SH-SY5Y (cell line): Measurements from ENCODE around the gene TNFSF10.

ENCODE experiments used
- GATA2 ChIP-seq: IDR thresholded peaks from 2 replicates; pipeline ENCODE4 v1.6.1; 2011; ENCODE audit warnings: mild to moderate bottlenecking, low read depth, low read length
- GATA3 ChIP-seq: IDR thresholded peaks from 2 replicates; pipeline ENCODE4 v1.6.1; 2011; ENCODE audit warnings: low read depth, mild to moderate bottlenecking, low read length, moderate library complexity

DNA sequence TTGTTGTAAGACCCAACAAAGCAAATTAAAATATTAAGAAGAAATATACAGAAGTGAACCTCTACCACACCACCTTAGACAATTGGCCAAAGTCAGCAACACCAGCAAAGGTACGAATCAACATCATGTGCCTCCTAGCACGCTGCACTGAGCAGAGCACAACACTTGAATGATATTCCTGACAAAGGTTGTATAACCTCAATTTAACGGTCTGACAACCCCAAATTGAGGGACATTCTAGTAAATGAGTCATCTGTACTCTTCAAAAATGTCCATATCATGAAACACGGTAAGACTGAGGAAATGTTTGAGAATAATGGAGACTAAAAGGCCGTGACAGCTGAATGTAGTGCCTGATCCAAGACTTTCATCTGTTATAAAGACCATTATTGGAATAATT lies 41.3 kb upstream of the TNFSF10 start:
- no peak for TF ChIP-seq GATA2
- TF ChIP-seq GATA3, result no peak
